HUES64 (cell line): ENCODE measurements around the gene RAX2. TPM values are rescaled to one million over a fixed set of nuclear protein-coding genes. Genes with fewer than 3 reads are reported as not detected.
"Not testable (repeated sequence)": the region's sequence is repeated elsewhere in the genome, so short reads cannot be mapped to it uniquely, and the experiment has no call there.

Experiments
- H3K27ac ChIP-seq: 2 replicates; pipeline ENCODE4 v1.7.0; 2013; ENCODE audit warnings: low read depth, low read length, inconsistent platforms
- H3K27me3 ChIP-seq: 2 replicates; pipeline ENCODE4 v1.6.1; 2013; ENCODE audit warnings: mild to moderate bottlenecking, low read length; ENCODE audit not compliant: insufficient read depth
- H3K36me3 ChIP-seq: 2 replicates; pipeline ENCODE4 v1.6.1; 2013; ENCODE audit warnings: mild to moderate bottlenecking, low read length; ENCODE audit not compliant: insufficient read depth
- H3K4me1 ChIP-seq: 2 replicates; pipeline ENCODE4 v1.6.1; 2013; ENCODE audit warnings: mild to moderate bottlenecking, low read length, moderate library complexity; ENCODE audit not compliant: insufficient read depth
- H3K4me3 ChIP-seq: 2 replicates; pipeline ENCODE4 v1.5.1; 2013; ENCODE audit warnings: mild to moderate bottlenecking, low read length, moderate library complexity
- H3K9ac ChIP-seq: 2 replicates; pipeline ENCODE4 v1.6.1; 2013; ENCODE audit warnings: mild to moderate bottlenecking, low read depth, low read length
- H3K9me3 ChIP-seq: 2 replicates; pipeline ENCODE4 v1.6.1; 2013; ENCODE audit warnings: low read depth, low read length; ENCODE audit not compliant: insufficient read depth
- WGBS: fragments of 150-250, 120-280 bp; methylation state at CpG from one replicate; pipeline ENCODE4 v1.1.7; 2013; ENCODE audit warnings: missing lambda C conversion rate; 5-methylcytosine and 5-hydroxymethylcytosine counted together
- polyA plus RNA-seq, 2 experiments: library from polyadenylated mRNA; stranded (reverse); fragments of 50-300 nt; gene quantifications; one replicate each; pipeline ENCODE4 v1.2.3, GENCODE V29; 2013

Gene RAX2
- polyA plus RNA-seq (2013, experiment 1 of 2) = not detected
- not detected for polyA plus RNA-seq (2013, experiment 2 of 2)

DNA sequence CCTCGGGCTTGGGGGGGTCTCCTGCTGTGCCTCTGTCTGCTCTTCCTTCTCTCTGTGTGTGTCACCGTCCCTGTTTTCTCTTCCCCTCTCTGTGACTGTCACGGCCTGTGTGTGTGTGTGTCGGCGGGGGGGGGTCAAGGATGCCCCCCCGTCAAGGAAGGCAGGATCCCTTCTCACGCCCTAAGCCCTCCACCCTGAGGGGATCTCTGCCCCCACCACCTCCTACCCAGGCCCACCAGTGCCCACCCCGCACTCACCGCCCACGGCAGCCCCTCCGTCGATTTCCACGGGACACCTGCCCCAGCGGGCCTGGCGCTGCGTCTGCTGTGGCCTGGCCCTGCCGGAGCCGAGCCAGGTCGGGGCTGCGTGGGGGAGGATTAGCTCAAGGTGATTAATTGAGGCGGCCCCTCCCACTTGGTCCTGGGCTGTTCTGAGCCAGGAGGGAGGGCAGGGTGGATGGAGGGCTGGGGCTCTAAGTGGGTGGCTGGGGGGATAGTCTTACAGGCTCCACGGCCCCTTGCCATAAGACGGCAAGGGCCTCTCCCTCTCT is at the start of gene RAX2:
Gene RAX2 (minus strand): TSS at position 323 of the 550 bp plus-strand sequence. CDS start 486 bp downstream, outside the sequence.
- no peaks in the 10 kb centered on the region for H3K9me3 ChIP-seq
- H3K4me3 ChIP-seq = no peak within 1 kb of the TSS
- no peaks in the 10 kb centered on the region for H3K4me1 ChIP-seq
- 67% methylated on average over 20 of the region's 23 CpGs for WGBS
- H3K9ac ChIP-seq = no peak within 1 kb of the TSS
- H3K27me3 ChIP-seq = no peaks in the 10 kb centered on the region
- H3K27ac ChIP-seq = no peak within 1 kb of the TSS
- H3K36me3 ChIP-seq = peaks cover 10% of the 10 kb centered on the region; the same call in 1 of the 2 replicates

DNA sequence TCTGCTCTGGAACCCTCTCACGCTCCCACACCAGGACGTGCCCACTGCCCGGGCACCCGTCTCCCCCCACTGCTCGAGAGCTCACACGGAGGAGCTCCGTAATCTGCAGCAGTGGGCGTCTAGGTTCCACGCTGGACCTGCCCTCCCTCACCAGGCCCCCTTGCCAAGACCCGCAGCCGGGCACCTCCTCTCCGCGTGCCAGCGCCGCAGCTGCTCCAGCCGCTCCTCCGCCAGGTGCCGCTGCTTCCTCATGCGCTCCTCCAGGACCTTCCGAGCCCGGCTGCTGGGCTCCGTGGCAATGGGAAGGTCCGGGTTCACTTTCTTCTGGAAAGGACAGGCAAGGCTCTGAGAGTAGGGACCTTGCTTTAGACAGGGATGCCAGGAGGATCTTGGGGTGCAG is 49.1 kb upstream of the RAX2 start:
- H3K9ac ChIP-seq = no peak overlapping the region
- peaks cover 6% of the 10 kb centered on the region; the same call in 1 of the 2 replicates for H3K27me3 ChIP-seq
- no peaks in the 10 kb centered on the region for H3K4me1 ChIP-seq
- H3K27ac ChIP-seq = no peak overlapping the region
- WGBS = 94% methylated on average over 23 of the region's 23 CpGs
- no peaks in the 10 kb centered on the region for H3K9me3 ChIP-seq
- no peaks in the 10 kb centered on the region for H3K36me3 ChIP-seq
- no peak overlapping the region for H3K4me3 ChIP-seq

DNA sequence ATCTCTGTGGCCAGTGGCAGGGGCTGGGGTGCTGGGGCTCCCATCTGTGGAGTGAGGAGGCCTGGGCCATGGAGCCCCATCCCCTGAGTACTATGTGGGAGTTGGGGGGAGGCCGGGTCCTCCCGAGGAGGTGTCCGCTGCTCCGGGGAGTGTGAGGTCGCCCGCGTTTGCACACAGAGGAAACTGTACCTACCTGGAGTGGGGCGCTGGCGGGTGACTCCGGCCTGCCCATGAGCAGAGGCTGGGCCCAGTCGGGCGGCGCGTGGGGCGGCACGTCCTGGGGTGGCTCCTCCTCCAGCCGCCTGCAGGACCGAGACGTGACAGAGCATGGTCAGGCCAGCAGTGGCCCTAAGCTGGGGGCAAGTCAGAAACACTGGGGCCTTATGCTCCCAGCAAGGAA is 48.0 kb upstream of the RAX2 start:
- H3K9ac ChIP-seq = no peak overlapping the region
- H3K9me3 ChIP-seq = no peaks in the 10 kb centered on the region
- 92% methylated on average over 19 of the region's 19 CpGs for WGBS
- H3K4me1 ChIP-seq = no peaks in the 10 kb centered on the region
- no peak overlapping the region for H3K27ac ChIP-seq
- H3K27me3 ChIP-seq = peaks cover 6% of the 10 kb centered on the region; the same call in 1 of the 2 replicates
- H3K36me3 ChIP-seq = no peaks in the 10 kb centered on the region
- no peak overlapping the region for H3K4me3 ChIP-seq

DNA sequence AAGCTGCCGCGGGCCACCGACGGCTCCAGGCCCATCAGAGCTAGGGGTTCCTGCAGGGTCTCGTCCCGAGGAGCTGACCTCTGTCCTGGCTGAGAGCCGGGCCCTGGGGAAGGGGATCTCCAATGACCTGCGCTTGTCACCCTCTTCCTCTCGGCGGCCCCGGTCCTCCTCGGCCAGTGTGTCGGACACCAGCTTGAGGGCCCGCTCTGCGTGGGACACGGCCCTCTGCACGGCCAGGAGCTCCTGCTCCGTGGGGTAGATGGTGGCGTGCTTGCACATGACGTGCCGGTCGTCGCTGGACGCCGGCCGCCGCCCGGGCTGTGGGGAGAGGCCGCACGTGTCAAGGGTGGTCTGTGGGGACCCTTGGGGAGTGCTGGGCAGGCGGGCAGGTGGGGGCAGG is 46.9 kb upstream of the RAX2 start:
- H3K36me3 ChIP-seq = no peaks in the 10 kb centered on the region
- H3K27ac ChIP-seq = no peak overlapping the region
- H3K9ac ChIP-seq = no peak overlapping the region
- 87% methylated on average over 31 of the region's 31 CpGs for WGBS
- no peaks in the 10 kb centered on the region for H3K9me3 ChIP-seq
- H3K27me3 ChIP-seq = peaks cover 6% of the 10 kb centered on the region; the same call in 1 of the 2 replicates
- H3K4me3 ChIP-seq = no peak overlapping the region
- H3K4me1 ChIP-seq = no peaks in the 10 kb centered on the region

DNA sequence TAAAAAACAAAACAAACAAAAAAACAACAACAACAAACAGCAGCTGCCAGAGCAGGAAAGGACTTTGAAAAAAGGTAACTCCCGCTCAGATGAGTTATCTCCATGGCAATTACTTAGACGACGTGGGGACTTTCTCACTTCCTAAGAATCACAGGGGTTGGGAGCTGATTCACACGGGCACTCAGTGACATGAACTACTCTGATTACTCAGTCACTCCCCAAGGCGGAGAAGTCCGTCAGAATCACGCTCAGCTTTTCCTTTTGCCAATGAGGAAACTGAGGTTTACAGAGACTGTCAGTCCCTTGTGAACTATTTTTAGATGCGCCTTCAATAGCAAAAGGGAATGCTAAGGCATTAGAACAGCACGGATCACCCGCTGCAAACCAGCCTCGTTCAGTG is 46.4 kb upstream of the RAX2 start:
- Histone ChIP-seq H3K27me3 (peaks cover 6% of the 10 kb centered on the region; the same call in 1 of the 2 replicates), H3K27ac (no peak overlapping the region), H3K4me3 (no peak overlapping the region), H3K9ac (no peak overlapping the region), H3K9me3 (no peaks in the 10 kb centered on the region), H3K36me3 (no peaks in the 10 kb centered on the region), H3K4me1 (no peaks in the 10 kb centered on the region)
- WGBS = 71% methylated on average over 11 of the region's 11 CpGs

DNA sequence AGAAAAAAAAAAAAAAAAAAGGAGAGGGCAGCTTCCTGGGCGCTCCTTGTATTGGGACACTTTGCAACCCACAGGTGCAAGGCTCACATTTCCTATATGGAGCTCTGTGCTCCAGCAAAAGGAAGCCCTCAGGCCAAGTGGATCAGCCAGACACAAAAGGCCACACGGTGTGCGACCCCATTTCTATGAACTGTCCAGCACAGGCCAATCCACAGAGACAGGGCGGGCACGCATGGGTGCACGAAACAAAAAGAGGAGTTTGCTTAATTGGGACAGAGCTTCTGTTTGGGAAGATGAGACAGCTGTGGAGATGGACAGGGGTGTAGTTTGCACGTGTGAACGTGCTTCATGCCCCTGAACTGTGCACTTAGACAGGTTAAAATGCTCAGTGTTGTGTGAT is 45.7 kb upstream of the RAX2 start:
- H3K9ac ChIP-seq = no peak overlapping the region
- H3K9me3 ChIP-seq = no peaks in the 10 kb centered on the region
- H3K4me1 ChIP-seq = no peaks in the 10 kb centered on the region

DNA sequence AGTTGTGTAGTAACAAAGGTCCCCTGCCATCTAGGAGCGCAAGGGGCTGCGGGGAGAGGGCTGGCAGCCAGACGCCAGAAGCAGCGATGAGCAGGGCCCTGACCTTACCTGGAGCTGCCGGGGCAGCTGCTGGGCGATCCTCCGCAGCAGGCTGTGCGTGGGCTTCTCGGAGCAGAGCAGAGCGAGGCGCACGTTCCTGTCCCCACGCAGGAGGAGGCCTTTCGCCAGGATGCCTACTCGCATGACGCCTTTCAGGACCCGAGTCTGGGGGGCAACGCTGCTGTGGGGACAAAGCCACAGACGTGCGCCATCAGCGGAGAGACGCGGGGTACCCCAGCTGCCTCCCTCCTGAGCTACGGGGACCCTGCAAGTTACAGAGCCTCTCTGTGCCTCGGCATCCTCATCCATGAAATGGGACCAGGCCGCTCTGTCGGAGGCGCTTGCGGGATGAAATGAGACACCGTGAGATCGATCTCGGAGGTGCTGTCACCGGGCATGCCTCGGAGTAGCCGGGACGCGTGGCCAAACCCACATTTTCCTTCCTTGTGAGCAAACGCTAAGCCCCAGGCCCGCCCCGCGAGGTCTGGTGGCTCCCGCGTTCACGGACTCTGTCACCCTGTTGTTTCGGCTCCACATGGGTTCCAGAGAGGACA is 44.7 kb upstream of the RAX2 start:
- Histone ChIP-seq H3K27ac (no peak overlapping the region), H3K27me3 (no peaks in the 10 kb centered on the region), H3K9ac (no peak overlapping the region), H3K9me3 (no peaks in the 10 kb centered on the region), H3K36me3 (no peaks in the 10 kb centered on the region), H3K4me3 (no peak overlapping the region), H3K4me1 (no peaks in the 10 kb centered on the region)
- WGBS = 94% methylated on average over 45 of the region's 45 CpGs

More for the DNA sequence above, 45.7 kb upstream of the RAX2 start:
- no peaks in the 10 kb centered on the region for H3K36me3 ChIP-seq
- WGBS = 90% methylated on average over 8 of the region's 8 CpGs
- no peak overlapping the region for H3K27ac ChIP-seq
- no peak overlapping the region for H3K4me3 ChIP-seq
- H3K27me3 ChIP-seq = peaks cover 6% of the 10 kb centered on the region; the same call in 1 of the 2 replicates

DNA sequence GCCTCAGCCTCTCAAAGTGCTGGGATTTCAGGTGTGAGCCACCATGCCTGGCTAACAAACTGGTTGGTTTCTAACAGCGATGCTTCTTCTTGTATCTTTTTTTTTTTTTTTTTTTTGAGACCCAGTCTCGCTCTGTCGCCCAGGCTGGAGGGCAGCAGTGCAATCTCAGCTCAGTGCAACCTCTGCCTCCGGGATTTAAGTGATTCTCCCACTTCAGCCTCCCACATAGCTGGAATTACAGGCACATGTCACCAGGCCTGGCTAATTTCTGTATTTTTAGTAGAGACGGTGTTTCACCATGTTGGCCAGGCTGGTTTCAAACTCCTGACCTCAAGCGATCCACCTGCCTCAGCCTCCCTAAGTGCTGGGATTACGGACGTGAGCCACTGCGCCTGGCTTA is 44.1 kb upstream of the RAX2 start:
- 96% methylated on average over 9 of the region's 9 CpGs for WGBS
- not testable (repeated sequence) for H3K27ac ChIP-seq, H3K9me3 ChIP-seq, H3K4me1 ChIP-seq, H3K9ac ChIP-seq, H3K27me3 ChIP-seq, H3K36me3 ChIP-seq, H3K4me3 ChIP-seq

DNA sequence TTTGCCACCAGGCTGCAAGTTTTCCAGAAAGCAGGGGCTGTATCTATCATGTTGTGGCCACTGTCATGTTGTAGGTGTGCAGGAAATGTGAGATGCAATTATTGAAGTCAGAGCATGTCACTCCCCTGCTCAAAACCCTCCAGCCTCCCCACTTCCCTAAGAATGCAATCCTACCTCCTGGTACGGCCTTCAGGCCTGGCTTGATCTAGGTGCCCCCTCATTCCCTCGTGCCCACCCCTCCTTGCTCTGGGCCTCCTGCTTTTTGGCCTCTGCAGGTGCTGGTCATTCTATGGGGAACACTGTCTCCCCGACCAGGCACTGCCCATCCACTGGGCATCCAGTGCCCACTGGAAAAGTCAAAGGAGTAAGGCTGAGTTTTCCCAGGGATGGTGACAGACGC is 42.6 kb upstream of the RAX2 start:
- no peaks in the 10 kb centered on the region for H3K4me1 ChIP-seq
- WGBS = 90% methylated on average over 4 of the region's 4 CpGs
- no peak overlapping the region for H3K9ac ChIP-seq
- H3K36me3 ChIP-seq = no peaks in the 10 kb centered on the region
- H3K4me3 ChIP-seq = no peak overlapping the region
- H3K27ac ChIP-seq = no peak overlapping the region
- H3K9me3 ChIP-seq = no peaks in the 10 kb centered on the region
- no peaks in the 10 kb centered on the region for H3K27me3 ChIP-seq

DNA sequence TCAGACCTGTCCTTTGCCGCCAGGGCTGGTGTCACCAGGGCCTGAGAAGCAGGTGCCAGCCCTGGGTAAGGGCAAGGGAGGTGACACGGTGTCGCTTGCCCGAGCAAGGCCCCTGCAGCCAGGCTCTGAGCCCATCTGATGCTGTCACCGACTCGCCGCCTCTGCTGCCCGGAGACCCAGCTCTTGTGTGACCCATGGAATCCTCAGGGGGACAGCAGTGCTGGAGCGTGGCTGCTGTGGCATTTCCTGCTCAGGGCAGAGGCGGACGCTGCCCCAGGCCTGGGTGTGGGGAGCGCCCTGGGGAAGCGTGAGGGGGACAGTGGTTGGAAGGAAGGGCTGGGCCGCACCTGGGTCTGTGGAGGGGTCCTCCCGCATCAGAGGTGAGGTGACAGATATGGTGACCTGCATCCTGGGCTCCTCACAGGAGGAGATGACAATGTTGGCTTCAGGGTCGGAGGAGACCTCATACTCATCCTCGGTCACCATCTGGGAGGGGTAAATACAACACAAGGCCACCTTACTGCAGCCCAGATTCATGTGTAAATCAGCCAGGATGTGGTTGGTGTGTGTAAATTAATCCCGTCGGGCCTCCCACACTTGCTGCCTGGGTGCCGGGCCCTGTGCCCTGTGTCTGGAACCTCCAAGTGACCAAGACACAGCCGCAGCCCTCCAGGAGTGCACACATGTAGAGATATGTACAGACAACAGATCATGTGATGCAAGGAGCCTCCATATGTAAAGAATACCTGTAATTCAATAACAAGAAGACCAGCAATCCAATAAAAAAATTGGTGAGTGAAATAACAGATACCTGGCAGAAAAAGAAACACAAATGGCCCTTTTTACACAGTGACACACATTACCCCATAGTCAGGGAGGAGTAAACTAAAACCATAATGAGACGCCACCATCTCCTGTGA is 41.7 kb upstream of the RAX2 start:
- Histone ChIP-seq H3K9me3 (no peaks in the 10 kb centered on the region), H3K4me1 (no peaks in the 10 kb centered on the region), H3K4me3 (no peak overlapping the region), H3K27ac (no peak overlapping the region), H3K9ac (no peak overlapping the region), H3K27me3 (no peaks in the 10 kb centered on the region), H3K36me3 (no peaks in the 10 kb centered on the region)
- WGBS = 91% methylated on average over 22 of the region's 22 CpGs

DNA sequence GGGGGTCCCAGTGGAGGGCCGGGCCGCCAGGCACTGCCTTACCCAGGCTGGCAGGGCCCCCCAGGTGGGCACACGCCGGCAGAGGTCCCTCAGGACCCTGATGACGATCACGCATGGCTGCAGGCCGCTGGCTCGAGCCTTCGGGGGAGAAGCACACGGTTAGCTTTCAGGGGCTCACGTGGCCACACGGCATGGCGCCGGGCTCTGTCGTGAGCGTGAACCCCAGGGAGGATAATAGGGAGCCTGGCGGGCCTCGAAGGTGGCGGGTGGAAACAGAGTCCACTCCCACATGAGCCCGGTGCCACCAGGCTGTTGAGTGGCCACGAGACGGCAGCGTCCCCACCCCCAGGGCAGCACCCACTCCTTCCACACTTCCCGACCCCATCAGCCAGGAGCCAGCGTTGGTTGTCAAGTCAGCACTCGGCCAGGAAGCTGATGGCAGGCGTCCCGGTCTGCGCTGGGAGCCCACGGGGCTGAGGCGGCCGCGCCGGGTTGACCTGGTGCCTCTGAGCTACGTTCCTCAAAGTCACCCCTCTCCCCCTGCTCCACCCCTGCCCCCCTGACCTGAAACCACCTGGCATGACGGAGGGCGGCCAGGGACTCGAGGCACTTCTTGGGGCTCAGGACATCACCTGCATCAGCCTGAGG is 38.8 kb upstream of the RAX2 start:
- Histone ChIP-seq H3K36me3 (no peaks in the 10 kb centered on the region), H3K9ac (no peak overlapping the region), H3K9me3 (no peaks in the 10 kb centered on the region), H3K27ac (no peak overlapping the region), H3K4me1 (no peaks in the 10 kb centered on the region), H3K27me3 (no peaks in the 10 kb centered on the region), H3K4me3 (no peak overlapping the region)
- WGBS = 91% methylated on average over 38 of the region's 38 CpGs
